EL (cell line): ENCODE data around the gene KANK2.

ENCODE experiments used
- DNase-seq: peaks from one replicate; pipeline ENCODE4 v3.0.0-alpha.2; 2016

The KANK2 gene

DNA sequence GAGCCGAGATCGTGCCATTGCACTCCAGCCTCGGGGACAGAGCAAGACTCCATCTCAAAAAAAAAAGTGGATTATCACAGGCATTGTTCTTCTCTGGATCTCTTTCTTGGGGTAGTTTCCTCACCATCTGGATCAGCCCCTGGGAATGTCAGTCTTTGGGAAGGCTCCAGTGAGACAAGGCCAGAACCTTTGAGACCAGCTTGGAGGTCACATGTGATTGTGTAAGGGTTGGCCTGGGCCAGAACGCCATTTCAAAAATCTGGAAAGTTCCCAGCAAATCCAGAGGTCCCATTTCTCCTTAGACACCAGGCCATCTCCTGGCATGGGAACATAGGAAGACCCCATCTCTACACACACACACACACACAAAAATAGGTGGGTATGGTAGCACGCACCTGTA lies 27.8 kb upstream of the KANK2 start:
- DNase-seq = no peak

DNA sequence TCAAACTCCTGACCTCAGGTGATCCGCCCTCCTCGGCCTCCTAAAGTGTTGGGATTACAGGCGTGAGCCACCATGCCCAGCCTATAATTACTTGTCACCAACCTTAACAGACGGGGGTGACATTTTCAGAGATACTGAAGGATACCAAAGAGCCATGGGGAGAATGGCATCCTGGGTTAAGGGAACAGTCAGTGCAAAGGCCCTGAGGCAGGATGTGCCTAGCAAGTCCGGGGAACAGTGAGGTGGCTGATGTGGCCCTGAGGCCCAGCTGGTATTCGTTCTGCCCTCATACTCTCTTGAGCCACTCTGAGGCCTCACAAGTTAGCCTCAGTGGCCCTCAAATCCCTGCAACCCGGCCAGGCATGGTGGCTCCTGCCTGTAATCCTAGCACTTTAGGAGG lies 27.1 kb upstream of the KANK2 start:
- no peak for DNase-seq

DNA sequence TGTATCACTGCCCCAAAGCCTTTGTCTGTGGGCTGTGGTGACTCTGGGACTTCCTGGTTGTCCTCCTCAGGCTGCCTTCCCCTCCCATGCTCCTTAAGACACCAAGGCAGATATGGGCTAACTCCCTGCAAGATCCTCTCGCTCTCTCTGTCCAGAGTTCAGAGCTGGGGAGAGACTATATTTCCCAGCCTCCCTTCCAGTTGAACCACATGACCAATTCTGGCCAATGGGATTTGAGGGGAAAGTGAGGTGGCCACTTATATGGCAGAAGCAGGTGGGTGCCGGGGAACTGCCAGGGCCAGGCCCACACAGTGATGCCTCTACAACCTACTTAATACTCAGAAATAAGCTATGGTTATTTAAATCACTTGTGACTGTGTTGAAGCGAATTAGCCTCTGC lies 25.9 kb upstream of the KANK2 start:
- no peak for DNase-seq

DNA sequence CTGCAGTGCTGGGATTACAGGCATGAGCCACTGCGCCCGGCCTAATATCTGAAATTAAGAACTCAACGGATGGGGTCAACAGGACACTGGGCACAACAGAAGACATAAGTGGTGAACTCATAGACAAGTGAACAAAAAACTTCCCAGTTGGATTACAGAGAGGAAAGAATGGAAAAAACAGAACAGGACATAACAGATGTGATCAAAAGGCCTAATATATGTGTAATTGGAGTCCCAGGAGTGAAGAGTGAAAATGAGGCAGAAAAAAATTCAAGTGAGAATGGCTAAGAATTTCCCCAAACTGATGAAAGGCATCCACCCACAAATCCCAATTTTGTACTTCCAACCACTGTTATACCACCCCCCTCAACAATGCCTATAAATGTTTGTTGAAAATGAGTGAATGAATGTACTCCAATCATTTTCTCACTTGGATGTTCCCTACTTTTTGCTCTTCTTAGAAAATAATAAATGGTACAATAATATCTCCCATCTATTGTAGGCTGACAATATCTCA lies 23.8 kb upstream of the KANK2 start:
- DNase-seq = no peak

DNA sequence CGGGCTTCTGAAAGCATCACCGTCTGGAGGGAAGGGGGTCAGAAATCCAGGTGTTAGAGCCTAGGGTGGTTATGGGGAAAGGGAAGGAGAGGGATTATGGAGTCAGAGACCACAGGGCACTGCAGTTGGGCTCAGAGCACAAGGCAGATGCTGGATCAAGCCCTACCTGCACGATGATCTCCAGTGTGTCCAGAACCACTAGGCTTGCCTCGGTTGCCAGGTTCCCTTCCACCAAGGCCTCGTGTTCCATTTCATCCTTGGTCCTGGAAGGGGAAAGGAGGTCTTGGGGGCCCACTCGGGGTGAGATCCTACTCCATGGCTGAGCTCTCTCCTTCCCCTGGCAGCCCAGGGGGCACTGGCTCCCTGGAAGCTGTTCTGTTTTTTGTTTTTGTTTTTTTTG lies 17.0 kb upstream of the KANK2 start:
- no peak for DNase-seq

DNA sequence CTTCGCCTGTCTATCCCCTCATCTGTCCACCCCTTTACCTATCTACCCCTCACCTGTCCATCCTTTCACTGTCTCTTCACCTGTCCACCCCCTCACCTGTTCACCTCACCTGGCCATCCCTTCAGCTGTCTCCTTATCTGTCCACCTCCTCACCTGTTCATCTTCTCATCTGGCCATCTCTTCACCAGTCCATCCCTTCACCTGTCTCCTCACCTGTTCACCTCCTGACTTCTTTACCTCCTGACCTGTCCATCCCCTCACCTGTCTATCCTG lies 13.2 kb upstream of the KANK2 start:
- no peak for DNase-seq

DNA sequence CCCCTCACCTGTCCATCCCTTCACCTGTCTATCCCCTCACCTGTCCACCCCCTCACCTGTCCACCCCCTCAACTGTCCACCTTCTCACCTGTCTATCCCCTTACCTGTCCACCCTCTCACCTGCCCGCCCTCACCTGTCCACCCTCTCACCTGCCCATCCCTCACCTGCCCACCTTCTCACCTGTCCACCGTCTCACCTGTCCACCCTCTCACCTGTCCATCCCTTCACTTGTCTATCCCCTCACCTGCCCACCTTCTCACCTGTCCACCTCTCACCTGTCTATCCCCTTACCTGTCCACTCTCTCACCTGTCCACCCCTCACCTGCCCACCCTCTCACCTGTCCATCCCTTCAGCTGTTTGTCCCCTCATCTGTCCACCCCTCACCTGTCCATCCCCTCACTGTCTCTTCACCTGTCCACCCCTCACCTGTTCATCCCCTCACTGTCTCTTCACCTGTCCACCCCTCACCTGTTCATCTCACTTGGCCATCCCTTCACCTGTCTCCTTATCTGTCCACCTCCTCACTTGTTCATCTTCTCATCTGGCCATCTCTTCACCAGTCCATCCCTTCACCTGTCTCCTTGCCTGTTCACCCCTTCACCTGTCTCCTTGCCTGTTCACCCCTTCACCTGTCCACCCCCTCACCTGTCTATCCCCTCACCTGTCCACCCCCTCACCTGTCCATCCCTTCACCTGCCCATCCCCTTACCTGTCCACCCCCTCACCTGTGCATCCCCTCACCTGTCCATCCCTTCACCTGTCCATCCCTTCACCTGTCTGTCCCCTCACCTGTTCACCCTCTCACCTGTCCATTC lies 12.7 kb upstream of the KANK2 start:
- no peak for DNase-seq

DNA sequence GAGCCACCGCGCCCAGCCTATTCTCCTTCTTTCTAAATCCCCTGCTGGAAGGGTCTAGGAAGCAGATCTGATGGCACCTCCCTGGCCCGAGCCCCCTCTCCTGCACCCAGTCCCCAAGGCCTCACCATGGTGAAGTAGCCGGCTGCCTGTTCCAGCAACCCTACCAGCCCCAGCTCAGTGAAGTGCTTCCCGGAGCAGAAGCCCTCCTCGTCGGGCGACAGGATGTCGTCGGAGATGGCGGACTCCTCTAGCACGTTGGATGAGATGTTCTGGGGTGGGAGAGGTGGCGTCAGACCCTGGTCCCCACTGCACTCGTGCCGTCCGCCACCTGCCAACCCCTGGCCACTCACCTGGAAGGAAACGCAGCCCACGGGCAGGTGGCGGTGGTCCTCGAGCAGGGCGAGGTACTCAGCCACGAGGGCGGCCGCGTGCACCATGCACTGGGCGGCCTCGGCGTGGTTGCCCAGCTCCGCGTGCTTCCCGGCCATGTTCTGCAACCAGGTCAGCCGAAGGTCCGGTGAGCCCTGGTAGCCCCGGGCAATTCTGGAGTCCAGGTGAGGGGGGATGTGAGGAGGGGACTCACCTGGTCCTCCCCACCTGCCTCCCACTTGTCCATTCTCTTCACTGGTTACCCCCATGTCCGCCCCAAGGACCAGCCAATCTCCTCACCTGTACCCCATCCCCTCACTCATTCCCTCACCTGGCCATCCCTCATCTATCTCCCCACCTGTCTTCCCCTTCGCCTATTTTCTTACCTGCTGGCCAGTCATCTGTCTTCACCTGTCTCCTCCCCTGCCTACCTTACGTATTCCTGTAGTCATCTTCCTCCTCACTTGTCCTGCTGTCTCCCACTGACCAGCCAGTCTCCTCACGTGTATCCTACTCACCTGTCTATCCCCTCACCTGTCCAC lies 11.5 kb upstream of the KANK2 start:
- peak; percentile 41 for DNase-seq

DNA sequence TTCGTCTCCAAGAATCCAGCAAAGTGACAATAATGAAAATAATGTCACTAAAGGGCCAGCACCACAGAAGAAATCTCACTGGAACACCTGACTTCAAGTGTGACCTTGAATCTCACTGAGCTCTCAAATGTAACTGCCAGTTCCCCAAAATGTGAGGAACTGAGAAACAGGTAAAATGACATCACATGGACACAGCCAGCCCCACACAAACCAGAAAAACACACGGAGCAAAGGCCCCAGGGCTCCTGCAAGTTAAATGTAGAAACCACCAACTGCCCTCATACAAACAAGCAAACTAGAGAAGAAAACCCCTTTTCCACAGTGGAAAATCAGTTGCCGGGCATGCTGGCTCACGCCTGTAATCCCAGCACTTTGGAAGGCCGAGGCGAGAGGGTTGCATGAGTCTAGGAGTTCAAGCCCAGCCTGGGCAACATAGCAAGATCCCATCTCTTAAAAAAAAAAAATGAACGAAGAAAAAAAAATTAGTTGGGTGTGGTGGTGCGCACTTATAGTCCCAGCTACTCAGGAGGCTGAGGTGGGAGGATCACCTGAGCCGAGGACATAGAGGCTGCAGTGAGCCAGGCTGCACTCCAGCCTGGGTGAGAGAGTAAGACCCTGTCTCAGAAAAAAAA lies 8.7 kb upstream of the KANK2 start:
- DNase-seq = no peak

DNA sequence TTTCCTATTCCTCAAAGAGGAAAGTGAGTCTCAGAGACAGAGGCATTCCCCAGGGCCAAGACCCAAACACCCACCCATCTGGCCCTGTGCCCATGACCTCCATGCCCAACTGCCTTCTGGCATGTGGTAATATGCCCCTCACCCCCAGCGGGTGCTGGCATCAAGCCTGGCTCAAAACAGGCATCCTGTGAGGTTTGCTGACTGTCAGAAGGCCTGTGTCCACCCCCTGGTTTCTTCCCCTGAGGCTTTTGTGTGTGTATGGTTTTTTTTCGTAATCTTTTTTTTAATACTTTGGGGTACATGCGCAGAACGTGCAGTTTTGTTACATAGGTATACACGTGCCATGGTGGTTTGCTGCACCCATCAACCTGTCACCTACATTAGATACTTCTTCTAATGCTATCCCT lies 7.6 kb upstream of the KANK2 start:
- DNase-seq = peak; percentile 37

DNA sequence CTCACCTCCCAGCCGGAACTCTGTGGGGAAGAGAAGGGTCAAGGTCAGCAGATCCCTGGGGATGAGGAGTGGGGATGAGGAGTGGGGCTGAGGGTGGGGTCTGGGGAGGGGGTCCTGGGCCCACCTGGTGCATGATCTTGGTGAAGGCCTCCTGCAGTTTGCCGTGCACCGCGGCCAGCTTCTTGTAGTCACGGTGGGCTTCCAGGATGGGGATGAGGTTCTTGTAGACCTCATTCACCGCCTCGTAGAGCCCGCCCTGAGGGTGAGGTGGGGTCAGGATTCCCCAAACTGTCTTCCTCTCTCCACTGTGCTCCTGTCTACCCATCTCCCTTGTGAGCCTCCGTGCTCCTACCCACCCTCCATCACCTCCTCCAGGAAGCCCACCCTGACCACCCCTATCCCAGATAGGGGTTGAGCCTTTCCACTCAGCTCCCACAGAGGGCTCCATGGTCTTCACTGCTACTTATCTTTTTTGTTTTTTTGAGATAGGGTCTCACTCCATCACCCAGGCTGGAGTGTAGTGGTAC lies 6.8 kb upstream of the KANK2 start:
- DNase-seq = no peak

DNA sequence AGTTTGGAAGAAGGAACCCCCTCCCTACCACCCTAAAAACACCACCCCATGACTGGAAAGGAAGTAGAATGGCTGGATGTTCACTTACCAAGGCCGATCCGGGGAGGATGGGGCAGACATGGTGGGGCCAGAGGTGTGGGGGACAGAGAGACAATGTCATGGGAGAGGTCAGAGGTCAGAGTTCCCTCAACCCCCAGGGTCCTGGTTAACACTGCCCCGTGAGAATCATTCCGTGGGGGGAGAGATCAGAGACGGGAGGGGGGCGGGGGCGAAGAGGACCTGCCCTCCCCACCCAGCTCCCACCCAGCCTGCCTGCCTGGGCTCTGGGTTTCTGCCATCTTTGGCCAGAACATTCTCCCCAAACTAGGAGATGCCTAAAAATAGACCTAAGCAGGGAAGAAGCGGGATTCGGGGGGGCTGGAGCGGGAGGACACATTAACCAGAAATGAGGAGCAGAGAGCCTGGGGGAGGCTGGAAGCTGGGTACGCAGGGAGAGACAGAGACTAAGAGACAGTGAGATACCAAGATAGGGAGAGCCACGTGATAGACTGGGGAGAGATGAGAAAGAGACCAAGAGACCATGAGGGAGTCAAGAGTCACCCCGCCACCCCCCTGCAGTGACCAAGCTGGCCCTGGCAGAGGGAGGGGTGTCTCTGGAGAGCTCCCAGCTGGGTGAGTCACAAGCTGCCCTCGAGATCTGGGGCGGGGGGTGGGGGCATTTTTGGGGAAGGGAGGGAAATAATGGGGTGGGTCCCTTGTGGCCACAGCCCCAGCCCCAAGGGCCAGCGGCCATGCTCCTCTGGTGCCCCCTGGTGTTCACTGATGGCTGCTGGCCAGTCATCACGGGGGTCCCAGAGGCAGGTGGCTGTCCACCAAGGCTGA lies 6.1 kb upstream of the KANK2 start:
- peak; percentile 91 for DNase-seq

DNA sequence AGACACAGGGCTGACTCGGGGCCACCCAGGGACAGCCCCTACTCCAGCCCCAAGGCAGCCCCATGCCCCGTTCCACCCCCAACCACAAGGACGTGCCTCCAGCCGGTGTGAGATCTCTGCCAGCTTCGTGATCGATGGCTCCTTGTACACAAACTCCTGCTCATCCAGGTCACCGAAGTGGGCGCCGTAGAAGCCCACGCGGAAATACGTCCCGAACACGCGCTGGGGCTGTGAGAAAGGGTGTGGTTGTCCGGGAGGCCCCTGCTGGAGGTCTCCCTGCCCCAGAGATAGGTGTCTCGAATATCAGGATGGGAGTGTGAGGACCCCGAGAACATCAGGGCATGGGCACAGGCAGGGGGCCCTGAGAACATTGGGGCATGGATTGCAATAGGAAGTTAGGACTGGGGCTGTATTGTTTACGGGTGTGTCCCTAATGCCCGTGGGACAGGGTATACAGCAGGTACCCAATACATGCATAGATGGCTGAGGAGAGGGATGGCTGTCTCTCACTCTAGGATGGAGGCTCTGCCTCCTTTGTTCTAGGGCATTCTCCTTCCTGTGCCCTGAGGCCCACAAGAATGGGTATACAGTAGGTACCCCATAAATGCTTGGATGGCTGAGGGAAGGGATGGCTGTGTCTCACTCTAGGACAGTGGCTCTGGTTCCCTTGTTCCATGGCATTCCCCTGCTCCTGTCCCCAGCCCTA lies 5.3 kb upstream of the KANK2 start:
- DNase-seq = no peak

DNA sequence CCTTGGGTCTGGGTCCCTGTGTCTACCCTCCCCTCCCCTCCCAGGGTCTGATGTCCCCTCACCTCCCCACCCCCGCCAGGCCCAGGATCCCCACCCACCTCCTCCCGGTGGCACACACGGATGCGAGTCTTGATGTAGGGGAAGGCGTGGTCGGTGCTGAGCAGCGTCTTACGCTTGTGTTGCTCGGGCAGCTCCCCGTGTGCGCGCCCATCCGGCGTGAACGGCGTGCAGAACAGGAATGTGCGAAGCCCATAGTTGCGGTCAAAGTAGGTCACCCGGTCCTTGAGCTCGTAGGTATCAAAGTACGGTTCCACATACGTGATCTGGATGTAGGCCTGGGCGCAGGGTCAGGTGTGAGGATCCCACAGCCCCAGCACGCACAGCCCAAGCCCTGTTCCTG lies 4.4 kb upstream of the KANK2 start:
- DNase-seq = no peak

DNA sequence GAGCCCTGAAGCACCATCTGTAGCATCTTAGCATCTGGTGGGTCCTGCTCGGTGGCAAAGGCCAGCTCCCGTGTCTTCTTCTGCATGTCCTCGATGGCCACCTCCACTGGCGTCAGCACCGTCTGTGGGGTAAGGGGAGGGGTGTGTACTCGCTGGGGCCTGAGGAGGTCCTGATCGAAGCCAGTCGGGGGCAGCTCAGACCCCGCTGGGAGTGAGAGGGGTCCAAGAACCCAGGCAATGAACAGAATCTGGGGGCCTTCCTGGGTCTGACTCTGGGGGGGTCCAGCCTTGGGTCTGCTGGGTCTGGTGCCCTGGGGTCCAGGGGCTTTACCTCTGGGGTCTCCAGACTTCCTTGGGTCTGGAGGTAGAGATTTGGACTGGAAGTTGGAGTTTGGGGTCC lies 3.6 kb upstream of the KANK2 start:
- DNase-seq = no peak

DNA sequence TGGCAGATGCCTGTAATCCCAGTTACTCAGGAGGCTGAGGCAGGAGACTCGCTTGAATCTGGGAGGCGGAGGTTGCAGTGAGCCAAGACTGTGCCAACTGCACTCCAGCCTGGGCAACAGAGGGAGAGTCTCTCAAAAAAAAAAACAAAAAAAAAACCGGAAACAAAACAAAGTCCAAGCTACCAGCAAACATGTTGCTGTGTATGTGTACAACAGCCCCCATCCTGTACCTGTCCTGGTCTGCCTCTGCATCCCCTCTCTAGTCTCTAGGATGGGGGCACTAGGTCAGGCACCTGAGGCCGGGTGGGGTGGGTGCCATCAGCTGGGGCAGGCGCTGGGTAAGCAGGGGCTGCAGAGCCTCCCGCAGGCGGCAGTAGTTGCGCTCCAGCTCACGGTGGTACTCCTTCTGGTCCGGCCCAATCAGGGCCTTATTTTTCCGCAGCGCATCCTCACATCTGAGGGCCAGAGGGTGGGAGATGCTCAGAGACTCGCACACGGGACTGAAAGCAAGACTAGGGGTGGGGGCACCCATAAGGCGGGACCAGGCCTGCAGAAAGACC lies 2.8 kb upstream of the KANK2 start:
- no peak for DNase-seq

DNA sequence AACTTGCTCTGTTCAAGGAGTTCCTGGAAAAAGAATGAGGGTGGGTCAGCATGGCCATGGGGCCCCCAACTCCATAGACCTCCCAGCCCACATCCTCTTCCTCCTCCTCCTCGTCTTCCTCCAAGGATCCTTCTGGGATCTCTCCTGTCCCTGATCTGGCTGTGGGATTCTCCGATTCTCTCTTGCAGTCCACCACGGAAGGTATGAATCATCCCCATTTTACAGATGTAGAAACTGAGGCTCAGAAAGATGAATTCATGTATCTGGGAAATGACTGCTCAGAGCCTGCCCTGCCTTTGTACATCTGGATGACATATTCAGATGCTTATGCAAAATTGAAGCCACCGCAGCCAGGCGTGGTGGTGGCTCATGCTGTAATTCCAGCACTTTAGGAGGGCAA lies 2.2 kb upstream of the KANK2 start:
- no peak for DNase-seq

DNA sequence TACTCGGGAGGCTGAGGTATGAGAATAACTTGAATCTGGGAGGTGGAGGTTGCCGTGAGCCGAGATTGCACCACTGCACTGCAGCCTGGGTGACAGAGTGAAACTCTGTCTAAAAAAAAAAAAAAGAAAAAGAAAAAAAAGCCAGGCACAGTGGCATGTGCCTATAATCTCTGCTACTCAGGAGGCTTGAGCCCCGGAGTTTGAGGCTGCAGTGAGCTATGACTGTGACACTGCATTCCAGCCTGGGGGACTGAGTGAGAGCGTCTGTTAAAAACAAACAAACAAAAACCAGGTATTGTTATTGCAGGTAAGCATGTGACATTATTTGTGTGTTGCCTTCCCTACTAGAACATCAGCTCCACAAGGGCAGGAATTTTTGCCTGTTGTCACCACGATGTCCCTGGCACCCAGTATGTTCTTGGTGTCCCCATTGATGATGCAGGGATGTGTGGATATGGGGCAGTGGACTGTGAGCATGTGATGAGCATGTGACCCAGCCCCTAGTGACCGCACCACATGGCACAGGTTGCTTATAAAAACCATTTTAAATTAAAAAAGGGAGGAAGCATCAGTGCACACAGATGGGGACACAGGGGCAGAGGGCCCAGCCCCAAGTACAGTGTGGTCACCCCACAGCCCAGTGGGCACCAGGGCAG lies 1.6 kb upstream of the KANK2 start:
- no peak for DNase-seq

DNA sequence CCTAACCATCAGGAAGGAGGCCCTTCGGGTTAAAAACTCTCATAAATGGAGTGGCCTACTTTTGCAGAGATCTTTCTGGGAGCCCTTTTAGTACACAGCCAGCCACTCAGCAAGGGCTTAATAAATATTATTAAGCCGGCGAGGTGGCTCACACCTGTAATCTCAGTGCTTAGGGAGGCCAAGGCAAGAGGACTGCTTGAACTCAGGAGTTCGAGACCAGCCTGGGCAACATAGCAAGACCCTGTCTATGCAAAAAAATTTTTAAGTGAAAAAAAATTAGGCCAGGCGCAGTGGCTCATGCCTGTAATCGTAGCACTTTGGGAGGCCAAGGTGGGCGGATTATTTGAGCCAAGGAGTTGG lies 810 bp upstream of the KANK2 start:
- no peak for DNase-seq

DNA sequence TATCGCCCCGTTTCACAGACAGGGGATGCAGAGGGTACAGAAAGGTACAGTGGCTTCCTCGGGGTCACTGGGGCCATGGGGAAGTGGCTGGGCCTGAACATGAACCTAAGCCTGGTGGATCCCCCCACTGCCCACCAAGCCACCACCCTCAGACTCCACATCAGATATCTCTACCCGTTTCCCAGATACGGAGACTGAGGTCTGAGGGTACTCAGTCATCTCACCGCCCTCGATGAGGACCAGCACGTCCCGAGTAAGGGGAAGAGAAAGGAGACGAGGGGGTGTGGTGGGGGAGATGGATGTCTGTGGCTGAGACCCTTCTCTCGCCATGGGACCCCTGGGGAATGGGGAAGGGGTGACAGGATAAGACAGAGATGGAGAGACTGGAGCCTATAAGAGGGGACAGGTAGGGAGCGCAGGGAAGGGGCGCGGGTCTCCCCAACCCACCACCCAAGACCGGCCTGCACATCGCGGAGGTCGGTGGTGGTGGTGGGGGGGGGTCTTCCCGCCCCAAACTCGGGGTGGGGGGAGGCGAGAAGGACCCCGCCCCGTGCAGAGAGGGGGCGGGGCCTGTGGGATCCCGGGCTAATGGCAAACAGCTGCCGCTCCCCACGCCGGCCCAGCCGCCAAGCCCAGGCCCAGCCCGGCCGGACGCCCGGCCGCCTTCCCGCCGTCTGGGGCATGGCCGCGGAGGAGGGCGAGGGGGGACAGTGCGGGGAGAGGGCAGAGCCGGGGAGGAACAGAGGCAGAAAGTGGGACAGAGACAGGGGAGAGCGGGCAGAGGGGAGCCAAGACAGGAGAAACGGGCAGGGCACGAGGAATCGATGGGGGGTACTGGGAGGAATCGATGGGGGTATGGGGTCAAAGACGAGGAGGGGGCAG lies 698 bp downstream of the KANK2 start:
- DNase-seq = peak; percentile 56
